ENCODE measurements around the gene METTL23. TPM values are rescaled to one million over a fixed set of nuclear protein-coding genes. Genes with fewer than 3 reads are reported as not detected.

Gene METTL23
- total and polyA plus RNA-seq, 2 experiments from 2014 or later: 41.6 to 55.9 TPM

GRCh38 chr17:76718516-76718915 lies 8.1 kb upstream of the METTL23 start:
- H3K4me3 Mint-ChIP-seq: no peak overlapping the region
- H3K27ac Mint-ChIP-seq: no peak overlapping the region
- H3K9me3 Mint-ChIP-seq: no peaks in the 10 kb centered on the region
- H2AFZ ChIP-seq: no peak overlapping the region
- TF ChIP-seq POLR2AphosphoS5 (IDR thresholded peaks at IDR 0.05; ENCODE audit: low read depth) (no peak), REST (IDR thresholded peaks at IDR 0.05; ENCODE audit: unreplicated experiment) (no peak), EZH2 (IDR thresholded peaks at IDR 0.05; ENCODE audit: low read depth, unreplicated experiment) (no peak), ZNF331 (CRISPR knock-in tag; IDR thresholded peaks at IDR 0.05; ENCODE audit: low read depth) (no peak), NANOG (IDR thresholded peaks at IDR 0.05; ENCODE audit: borderline replicate concordance) (no peak), STAT1 (IDR thresholded peaks at IDR 0.05; ENCODE audit: unreplicated experiment) (no peak), EZH2phosphoT487 (IDR thresholded peaks at IDR 0.05; ENCODE audit: unreplicated experiment) (no peak), CREB1 (CRISPR knock-in tag; IDR thresholded peaks at IDR 0.05; ENCODE audit: low read depth) (no peak), CTCF (conservative IDR thresholded peaks at IDR 0.05; ENCODE audit: low read depth in 2 of 2) (no peak)
- H3K27me3 Mint-ChIP-seq (ENCODE audit: insufficient read depth, low read depth, poor library complexity): no peaks in the 10 kb centered on the region
- no peaks in the 10 kb centered on the region for H3F3A ChIP-seq (replicated peaks; ENCODE audit: low read depth)
- H3K4me3 ChIP-seq: no peak overlapping the region
- H3K4me2 ChIP-seq: no peak overlapping the region
- no peaks in the 10 kb centered on the region for H3K27me3 ChIP-seq (ENCODE audit: insufficient read depth)
- ATAC-seq (no peak), DNase-seq (ENCODE audit: low spot score) (no peak)
- H4K20me1 ChIP-seq (replicated peaks; ENCODE audit: insufficient read depth): peaks cover 11% of the 10 kb centered on the region; the same call in 1 of the 2 replicates
- H3K36me3 ChIP-seq (ENCODE audit: insufficient read depth): peaks cover 36% of the 10 kb centered on the region
- H3K4me1 ChIP-seq (ENCODE audit: insufficient read depth): no peaks in the 10 kb centered on the region
- peaks cover 3% of the 10 kb centered on the region; the same call in 1 of the 3 replicates for H3K4me1 Mint-ChIP-seq
- no peaks in the 10 kb centered on the region for H3K9me2 ChIP-seq (ENCODE audit: insufficient read depth)
- H3K36me3 Mint-ChIP-seq (ENCODE audit: low read depth): peaks cover 68% of the 10 kb centered on the region
- H3K79me2 ChIP-seq (replicated peaks; ENCODE audit: insufficient read depth): peaks cover under 1% of the 10 kb centered on the region; the same call in 1 of the 2 replicates
- H3K27ac ChIP-seq (ENCODE audit: low read depth): no peak overlapping the region

- H2AFZ ChIP-seq: no peak overlapping the region
- H3K4me1 ChIP-seq (ENCODE audit: insufficient read depth): 0 out of 2 replicates have a peak, but pooled peaks cover under 1% of the 10 kb centered on the region
- H3K36me3 ChIP-seq (ENCODE audit: insufficient read depth): peaks cover 43% of the 10 kb centered on the region
- peaks cover 78% of the 10 kb centered on the region for H3K36me3 Mint-ChIP-seq (ENCODE audit: low read depth)
- no peak overlapping the region for H3K27ac Mint-ChIP-seq
- peaks cover 18% of the 10 kb centered on the region for H3K79me2 ChIP-seq (replicated peaks; ENCODE audit: insufficient read depth)
- no peaks in the 10 kb centered on the region for H3K4me1 Mint-ChIP-seq
- no peaks in the 10 kb centered on the region for H3K9me3 Mint-ChIP-seq
- no peak for DNase-seq (ENCODE audit: low spot score)
- H3K4me2 ChIP-seq: no peak overlapping the region
- no peak overlapping the region for H3K4me3 Mint-ChIP-seq
- H3K4me3 ChIP-seq: no peak overlapping the region
- H3K27ac ChIP-seq (ENCODE audit: low read depth): no peak overlapping the region
- H3F3A ChIP-seq (replicated peaks; ENCODE audit: low read depth): no peaks in the 10 kb centered on the region
- no peaks in the 10 kb centered on the region for H3K27me3 ChIP-seq (ENCODE audit: insufficient read depth)
- H3K9me2 ChIP-seq (ENCODE audit: insufficient read depth): no peaks in the 10 kb centered on the region
- no peak for ATAC-seq
- H4K20me1 ChIP-seq (replicated peaks; ENCODE audit: insufficient read depth): peaks cover 11% of the 10 kb centered on the region; the same call in 1 of the 2 replicates
- peaks cover 3% of the 10 kb centered on the region for H3K27me3 Mint-ChIP-seq (ENCODE audit: insufficient read depth, low read depth, poor library complexity)
- TF ChIP-seq CTCF (conservative IDR thresholded peaks at IDR 0.05; ENCODE audit: low read depth in 2 of 2): no peak
- no peak for TF ChIP-seq EZH2 (IDR thresholded peaks at IDR 0.05; ENCODE audit: low read depth, unreplicated experiment)
- TF ChIP-seq NANOG (IDR thresholded peaks at IDR 0.05; ENCODE audit: borderline replicate concordance): no peak
- TF ChIP-seq JUNB (IDR thresholded peaks at IDR 0.05; ENCODE audit: unreplicated experiment): no peak
- no peak for TF ChIP-seq ZNF331 (CRISPR knock-in tag; IDR thresholded peaks at IDR 0.05; ENCODE audit: low read depth)
- no peak for TF ChIP-seq ETS1 (IDR thresholded peaks at IDR 0.05)
- no peak for TF ChIP-seq EZH2phosphoT487 (IDR thresholded peaks at IDR 0.05; ENCODE audit: unreplicated experiment)
Observed at GRCh38 chr17:76720211-76720610, 6.4 kb upstream of the METTL23 start.

Measured in GM23338 (cell line).